ENCODE results near the gene ADGRG6.

DNA sequence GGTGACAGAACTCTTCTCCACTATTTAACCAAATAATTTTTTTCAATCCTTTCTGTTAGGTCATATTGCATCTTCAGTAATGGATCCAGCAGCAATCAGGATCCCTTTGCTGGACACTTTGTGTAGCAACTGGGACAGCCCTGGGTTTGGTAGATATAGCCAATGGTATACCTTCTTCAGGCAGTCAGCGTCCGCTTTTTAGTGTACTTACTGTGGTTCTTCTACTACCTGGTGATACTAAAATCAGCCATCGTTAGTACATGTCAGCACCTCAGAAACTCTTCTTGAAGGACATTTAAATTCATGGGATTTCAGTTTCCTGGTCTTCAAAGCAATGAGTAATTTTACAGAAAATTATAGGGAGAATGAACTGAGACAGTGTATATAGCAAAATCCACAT lies 93.5 kb downstream of the ADGRG6 start:
- TF ChIP-seq, protein P1, sequence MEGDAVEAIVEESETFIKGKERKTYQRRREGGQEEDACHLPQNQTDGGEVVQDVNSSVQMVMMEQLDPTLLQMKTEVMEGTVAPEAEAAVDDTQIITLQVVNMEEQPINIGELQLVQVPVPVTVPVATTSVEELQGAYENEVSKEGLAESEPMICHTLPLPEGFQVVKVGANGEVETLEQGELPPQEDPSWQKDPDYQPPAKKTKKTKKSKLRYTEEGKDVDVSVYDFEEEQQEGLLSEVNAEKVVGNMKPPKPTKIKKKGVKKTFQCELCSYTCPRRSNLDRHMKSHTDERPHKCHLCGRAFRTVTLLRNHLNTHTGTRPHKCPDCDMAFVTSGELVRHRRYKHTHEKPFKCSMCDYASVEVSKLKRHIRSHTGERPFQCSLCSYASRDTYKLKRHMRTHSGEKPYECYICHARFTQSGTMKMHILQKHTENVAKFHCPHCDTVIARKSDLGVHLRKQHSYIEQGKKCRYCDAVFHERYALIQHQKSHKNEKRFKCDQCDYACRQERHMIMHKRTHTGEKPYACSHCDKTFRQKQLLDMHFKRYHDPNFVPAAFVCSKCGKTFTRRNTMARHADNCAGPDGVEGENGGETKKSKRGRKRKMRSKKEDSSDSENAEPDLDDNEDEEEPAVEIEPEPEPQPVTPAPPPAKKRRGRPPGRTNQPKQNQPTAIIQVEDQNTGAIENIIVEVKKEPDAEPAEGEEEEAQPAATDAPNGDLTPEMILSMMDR (IDR thresholded peaks at IDR 0.05; ENCODE audit: insufficient read depth, low read length, poor library complexity, severe bottlenecking): no peak
- no peak for TF ChIP-seq EZH2phosphoT487 (conservative IDR thresholded peaks at IDR 0.05; ENCODE audit: low read length)
